HCT116 (cell line): ENCODE results near the gene GALNT18. TPM values are rescaled to one million over a fixed set of nuclear protein-coding genes. Genes with fewer than 3 reads are reported as not detected.
A peak's percentile ranks its signal among the peaks of the same experiment; 100 is the strongest.

ENCODE experiments used
- ATAC-seq: fragments of 200-7000 bp; cut with Tn5 transposase; 2 replicates; pipeline ENCODE4 v1.9.1; 2020; ENCODE audit warnings: mild to moderate bottlenecking, moderate library complexity
- BruUV-seq: library from RNA; stranded (reverse); fragments of 400-500 nt; replicated peaks from 2 replicates; lab custom pipeline; 2021; lab: Mats Ljungman, UMichigan
- CTCF ChIA-PET: fragments of 300-600 bp; sonication (Branson Sonifier 250); formaldehyde crosslinking; loops from one replicate; lab custom pipeline; 2021; ENCODE audit warnings: antibody characterized with exemption; lab: Charles Lee
- POLR2A ChIA-PET: fragments of 300-600, 350-600 bp; sonication (Branson Sonifier 250); formaldehyde crosslinking; loops from one replicate; lab custom pipeline; 2021; ENCODE audit warnings: antibody characterized with exemption; lab: Charles Lee
- RAD21 ChIA-PET, 2 experiments: fragments of 300-600 bp; sonication (Branson Sonifier 250); formaldehyde crosslinking; loops; one replicate each; lab custom pipeline; 2023; ENCODE audit warnings: low total read pairs in 2 of 2; ENCODE audit not compliant: uncharacterized antibody in 2 of 2, unreplicated experiment in 2 of 2, low non-redundant PET in 1 of 2; lab: Charles Lee
- DNase-seq: peaks from one replicate; pipeline ENCODE4 v3.0.0-alpha.2; 2010; ENCODE audit warnings: low read depth, low spot score
- H2AFZ ChIP-seq: fragments of 200-600 bp; shearing (Covaris generic), sonication (generic); 2 replicates; pipeline ENCODE4 v1.6.1; 2017; ENCODE audit warnings: low read depth, mixed run types, mixed read lengths, antibody characterized with exemption, low read length; ENCODE audit not compliant: poor library complexity, severe bottlenecking
- H3K27ac ChIP-seq: 2 replicates; pipeline ENCODE4 v1.5.1; 2012; ENCODE audit warnings: low read depth, low read length
- H3K27me3 ChIP-seq: fragments of 200-600 bp; sonication (generic); 2 replicates; pipeline ENCODE4 v1.6.1; 2016; ENCODE audit warnings: mixed run types, low read length, mixed read lengths; ENCODE audit not compliant: insufficient read depth
- H3K36me3 ChIP-seq, 2 experiments: fragments of 200-500 bp in 1 of 2; fragments of 200-600 bp in 1 of 2; sonication (Bioruptor generic) in 1 of 2; sonication (generic) in 1 of 2; 2 replicates each; pipeline versions ENCODE4 v1.5.1 to v1.6.1; 2014 to 2016; ENCODE audit warnings: low read length in 2 of 2, inconsistent platforms in 1 of 2, mixed read lengths in 1 of 2, mixed run types in 1 of 2; ENCODE audit not compliant: insufficient read depth in 2 of 2, control insufficient read depth in 1 of 2
- H3K4me1 ChIP-seq, 2 experiments: fragments of 200-600 bp in 1 of 2; sonication (generic) in 1 of 2; 2 replicates each; pipeline versions ENCODE4 v1.5.1 to v1.6.1; 2012 to 2017; ENCODE audit warnings: low read length in 2 of 2, inconsistent platforms in 1 of 2, mild to moderate bottlenecking in 1 of 2, mixed read lengths in 1 of 2, mixed run types in 1 of 2, moderate library complexity in 1 of 2; ENCODE audit not compliant: insufficient read depth in 2 of 2, control insufficient read depth in 1 of 2
- H3K4me2 ChIP-seq: fragments of 200-600 bp; sonication (generic); 2 replicates; pipeline ENCODE4 v1.6.1; 2017; ENCODE audit warnings: mixed run types, low read length, mixed read lengths
- H3K4me3 ChIP-seq, 2 experiments: fragments of 200-600 bp in 1 of 2; sonication (generic) in 1 of 2; replicated peaks in 1 of 2; 2 replicates each; pipeline ENCODE4 v1.5.1; 2011 to 2016; ENCODE audit warnings: low read length in 2 of 2, control low read depth in 1 of 2, low read depth in 1 of 2, mild to moderate bottlenecking in 1 of 2, mixed read lengths in 1 of 2, mixed run types in 1 of 2
- H3K79me2 ChIP-seq: fragments of 200-600 bp; sonication (generic); 2 replicates; pipeline ENCODE4 v1.6.1; 2017; ENCODE audit warnings: mild to moderate bottlenecking, mixed run types, low read length, moderate library complexity, mixed read lengths; ENCODE audit not compliant: insufficient read depth
- H3K9ac ChIP-seq: fragments of 200-600 bp; sonication (generic); 2 replicates; pipeline ENCODE4 v1.6.1; 2016; ENCODE audit warnings: low read length, mixed read lengths
- H3K9me2 ChIP-seq: fragments of 200-600 bp; sonication (generic), shearing (Covaris generic); 2 replicates; pipeline ENCODE4 v1.6.1; 2017; ENCODE audit warnings: mixed run types, mild to moderate bottlenecking, moderate library complexity; ENCODE audit not compliant: insufficient read depth
- H3K9me3 ChIP-seq, 2 experiments: fragments of 200-500 bp in 1 of 2; fragments of 200-600 bp in 1 of 2; sonication (Bioruptor generic) in 1 of 2; sonication (generic) in 1 of 2; 2 replicates each; pipeline ENCODE4 v1.6.1; 2014 to 2017; ENCODE audit warnings: low read length in 2 of 2, mixed read lengths in 2 of 2, inconsistent platforms in 1 of 2, low read depth in 1 of 2, mild to moderate bottlenecking in 1 of 2, mixed run types in 1 of 2, moderate library complexity in 1 of 2; ENCODE audit not compliant: control insufficient read depth in 1 of 2, insufficient read depth in 1 of 2
- H4K20me1 ChIP-seq: fragments of 200-600 bp; sonication (generic), shearing (Covaris generic); 2 replicates; pipeline ENCODE4 v1.6.1; 2017; ENCODE audit warnings: mixed run types, mild to moderate bottlenecking, moderate library complexity; ENCODE audit not compliant: insufficient read depth
- CTCF ChIP-seq, 3 experiments: fragments of 200-600 bp in 1 of 3; sonication (generic) in 1 of 3; IDR thresholded peaks in 2 of 3; conservative IDR thresholded peaks in 1 of 3; 2 replicates each; pipeline ENCODE4 v1.5.1; 2012 to 2017; ENCODE audit warnings: low read depth in 2 of 3, low read length in 2 of 3, antibody characterized with exemption in 1 of 3, borderline replicate concordance in 1 of 3, control low read depth in 1 of 3, mild to moderate bottlenecking in 1 of 3, mixed read lengths in 1 of 3, mixed run types in 1 of 3, moderate library complexity in 1 of 3; ENCODE audit not compliant: insufficient read depth in 1 of 3
- EGR1 ChIP-seq: IDR thresholded peaks from 2 replicates; pipeline ENCODE4 v1.6.1; 2012; ENCODE audit warnings: low read depth
- ELF1 ChIP-seq: IDR thresholded peaks from 2 replicates; pipeline ENCODE4 v1.6.1; 2012; ENCODE audit warnings: low read depth, borderline replicate concordance
- FOSL1 ChIP-seq: IDR thresholded peaks from 2 replicates; pipeline ENCODE4 v1.6.1; 2012; ENCODE audit warnings: low read depth
- RAD21 ChIP-seq: IDR thresholded peaks from 2 replicates; pipeline ENCODE4 v1.6.1; 2012; ENCODE audit warnings: low read depth, mild to moderate bottlenecking
- SP1 ChIP-seq: IDR thresholded peaks from 2 replicates; pipeline ENCODE4 v1.6.1; 2012; ENCODE audit warnings: low read depth
- SRF ChIP-seq: IDR thresholded peaks from 2 replicates; pipeline ENCODE4 v1.6.1; 2012; ENCODE audit warnings: low read depth
- intact Hi-C: fragments of 100-400 bp; cut with micrococcal nuclease; formaldehyde crosslinking; loops from 2 replicates; pipeline ENCODE4 v1.10.0; 2022
- total RNA-seq: library from RNA; stranded (reverse); gene quantifications from one replicate; pipeline ENCODE4 v1.2.1, GENCODE V29; 2021; ENCODE audit not compliant: unreplicated experiment

GALNT18 gene
- total RNA-seq, 1 experiment from 2014 or later = 19.9 TPM

GRCh38 chr11:11267312-11267711, 354.5 kb downstream of the GALNT18 start:
- H2AFZ ChIP-seq = no peak overlapping the region
- DNase-seq (no peak), ATAC-seq (peak; percentile 17; the same call in 1 of the 2 replicates)
- RAD21 ChIA-PET = interaction anchor here in 1 of 2 experiments (1.5 kb wide), 1 partner anchor 239 kb away, joined by 4 read pairs; no protein-coding TSS in a partner anchor
- no peak overlapping the region for H3K9ac ChIP-seq
- H3K4me2 ChIP-seq = peak overlapping the region; percentile 18; the same call in 1 of the 2 replicates
- H3K27me3 ChIP-seq = no peaks in the 10 kb centered on the region
- peaks cover 4 to 29% of the 10 kb centered on the region in 2 experiments; a peak in 2 of 4 replicates for H3K4me1 ChIP-seq
- H3K4me3 ChIP-seq = no peak overlapping the region
- intact Hi-C loops = loop anchor here (2.0 to 10.0 kb wide), 3 partner anchors 239 to 517 kb away; no protein-coding TSS in a partner anchor
- H3K79me2 ChIP-seq = no peaks in the 10 kb centered on the region
- CTCF ChIA-PET = interaction anchor here (1.0 kb wide), 1 partner anchor 333 kb away, joined by 3 read pairs; no protein-coding TSS in a partner anchor
- no TSS peak for BruUV-seq
- H3K27ac ChIP-seq = no peak overlapping the region
- no peaks in the 10 kb centered on the region for H3K36me3 ChIP-seq
- H4K20me1 ChIP-seq = no peaks in the 10 kb centered on the region
- POLR2A ChIA-PET = no interaction called here
- no peaks in the 10 kb centered on the region for H3K9me3 ChIP-seq
- no peaks in the 10 kb centered on the region for H3K9me2 ChIP-seq
- peak; percentile 18; the same call in 1 of the 2 replicates for TF ChIP-seq FOSL1
- TF ChIP-seq SRF = no peak
- no peak for TF ChIP-seq EGR1
- no peak for TF ChIP-seq SP1
- no peak for TF ChIP-seq RAD21
- no peak for TF ChIP-seq ELF1

GRCh38 chr11:11265994-11266606, 355.7 kb downstream of the GALNT18 start:
- ATAC-seq (peak; percentile 96), DNase-seq (peak; percentile 16)
- Histone ChIP-seq H3K79me2 (no peaks in the 10 kb centered on the region), H4K20me1 (no peaks in the 10 kb centered on the region), H3K9ac (no peak overlapping the region), H3K36me3 (no peaks in the 10 kb centered on the region), H3K9me2 (no peaks in the 10 kb centered on the region), H3K4me2 (no peak overlapping the region), H3K27ac (no peak overlapping the region), H3K27me3 (no peaks in the 10 kb centered on the region), H3K4me1 (peaks cover 4 to 29% of the 10 kb centered on the region in 2 experiments; a peak in 2 of 4 replicates), H3K4me3 (no peak overlapping the region), H2AFZ (no peak overlapping the region), H3K9me3 (no peaks in the 10 kb centered on the region)
- TF ChIP-seq RAD21 = peak; percentile 77
- peak; percentile 67 to 99 (median 98); a peak in 5 of 6 replicates for TF ChIP-seq CTCF (IDR thresholded peaks at IDR 0.05 in 2 of 3, conservative IDR thresholded peaks at IDR 0.05 in 1 of 3; ENCODE audit: borderline replicate concordance in 1 of 3, insufficient read depth in 1 of 3, low read depth in 2 of 3, low read length in 2 of 3)
- TF ChIP-seq SRF = no peak
- RAD21 ChIA-PET = interaction anchor here in 1 of 2 experiments (1.5 kb wide), 1 partner anchor 238 kb away, joined by 4 read pairs; no protein-coding TSS in a partner anchor
- intact Hi-C loops = loop anchor here (2.0 to 10.0 kb wide), 3 partner anchors 237 to 519 kb away; no protein-coding TSS in a partner anchor
- no TSS peak for BruUV-seq
- POLR2A ChIA-PET = no interaction called here
- CTCF ChIA-PET = interaction anchor here (1.0 kb wide), 1 partner anchor 238 kb away, joined by 3 read pairs; no protein-coding TSS in a partner anchor
